Fibroblast of pulmonary artery (primary cell): ENCODE results near the gene SPSB3.

Experiments
- DNase-seq: peaks from one replicate; pipeline ENCODE4 v3.0.0-alpha.2; 2010; ENCODE audit warnings: low read depth
- H3K4me3 ChIP-seq: replicated peaks from 2 replicates; pipeline ENCODE4 v1.5.1; 2011; ENCODE audit warnings: low read depth, mild to moderate bottlenecking, control low read depth, low read length, moderate library complexity
- CTCF ChIP-seq: IDR thresholded peaks from 2 replicates; pipeline ENCODE4 v1.5.1; 2011; ENCODE audit warnings: mild to moderate bottlenecking, control low read depth, low read length, inconsistent platforms; ENCODE audit errors: missing control alignments

SPSB3 gene

GRCh38 chr16:1761751-1762150 lies 20.6 kb downstream of the SPSB3 start:
- DNase-seq, result no peak
- TF ChIP-seq CTCF, result no peak
- no peak overlapping the region for H3K4me3 ChIP-seq

- DNase-seq, result no peak
- no peak for TF ChIP-seq CTCF
- H3K4me3 ChIP-seq, result no peak overlapping the region
Measured at GRCh38 chr16:1760911-1761310, 21.5 kb downstream of the SPSB3 start.

GRCh38 chr16:1759511-1759910 lies 22.9 kb downstream of the SPSB3 start:
- no peak overlapping the region for H3K4me3 ChIP-seq
- TF ChIP-seq CTCF, result no peak
- DNase-seq, result no peak

GRCh38 chr16:1758923-1759322 lies 23.4 kb downstream of the SPSB3 start:
- no peak overlapping the region for H3K4me3 ChIP-seq
- no peak for TF ChIP-seq CTCF
- DNase-seq, result no peak

GRCh38 chr16:1757714-1758461 lies 24.5 kb downstream of the SPSB3 start:
- no peak for TF ChIP-seq CTCF
- DNase-seq, result no peak
- no peak overlapping the region for H3K4me3 ChIP-seq

- no peak overlapping the region for H3K4me3 ChIP-seq
- no peak for DNase-seq
- no peak for TF ChIP-seq CTCF
Measured at GRCh38 chr16:1754204-1754603, 28.2 kb downstream of the SPSB3 start.

- TF ChIP-seq CTCF, result no peak
- H3K4me3 ChIP-seq, result no peak overlapping the region
- no peak for DNase-seq
Measured at GRCh38 chr16:1752853-1753252, 29.5 kb downstream of the SPSB3 start.
